GM21825 (cell line): Measurements from ENCODE around the gene FAM118B.

Source experiments
- ATAC-seq: cut with Tn5 transposase; IDR thresholded peaks from one replicate; pipeline ENCODE4 v1.9.1; 2021; ENCODE audit warnings: mild to moderate bottlenecking, moderate library complexity; ENCODE audit not compliant: unreplicated experiment

FAM118B gene

DNA sequence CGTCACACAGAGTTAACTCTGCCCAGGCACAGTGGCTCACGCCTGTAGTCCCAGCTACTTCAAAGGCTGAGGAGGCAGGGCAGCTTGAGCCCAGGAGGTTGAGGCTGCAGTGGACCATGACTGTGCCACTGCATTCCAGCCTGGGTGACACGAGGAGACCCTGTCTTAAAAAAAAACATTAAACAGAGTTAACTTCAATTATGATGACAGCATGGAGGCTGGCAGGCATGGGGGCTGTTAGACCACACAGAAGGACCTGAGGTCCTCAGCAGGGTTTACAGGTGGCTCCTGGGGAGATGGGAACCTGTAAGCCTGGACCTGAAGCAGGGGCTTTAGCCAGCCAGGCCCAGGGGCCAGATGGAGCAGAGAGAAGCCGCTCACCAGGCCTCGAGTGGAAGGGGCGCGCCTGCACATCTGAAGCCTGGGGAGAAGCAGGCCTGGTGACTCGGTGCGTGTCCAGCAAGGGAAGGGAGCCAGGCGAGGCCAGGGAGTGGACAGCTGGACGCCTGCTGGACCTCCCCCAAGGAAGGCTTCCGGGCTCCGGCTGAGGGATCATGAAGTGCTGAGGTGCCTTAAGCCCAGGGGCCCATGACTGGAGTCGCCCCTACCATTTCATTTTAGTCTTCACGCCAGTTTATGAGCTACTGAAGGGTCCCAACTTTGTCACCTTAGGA lies 25.4 kb upstream of the FAM118B start:
- ATAC-seq, result no peak

DNA sequence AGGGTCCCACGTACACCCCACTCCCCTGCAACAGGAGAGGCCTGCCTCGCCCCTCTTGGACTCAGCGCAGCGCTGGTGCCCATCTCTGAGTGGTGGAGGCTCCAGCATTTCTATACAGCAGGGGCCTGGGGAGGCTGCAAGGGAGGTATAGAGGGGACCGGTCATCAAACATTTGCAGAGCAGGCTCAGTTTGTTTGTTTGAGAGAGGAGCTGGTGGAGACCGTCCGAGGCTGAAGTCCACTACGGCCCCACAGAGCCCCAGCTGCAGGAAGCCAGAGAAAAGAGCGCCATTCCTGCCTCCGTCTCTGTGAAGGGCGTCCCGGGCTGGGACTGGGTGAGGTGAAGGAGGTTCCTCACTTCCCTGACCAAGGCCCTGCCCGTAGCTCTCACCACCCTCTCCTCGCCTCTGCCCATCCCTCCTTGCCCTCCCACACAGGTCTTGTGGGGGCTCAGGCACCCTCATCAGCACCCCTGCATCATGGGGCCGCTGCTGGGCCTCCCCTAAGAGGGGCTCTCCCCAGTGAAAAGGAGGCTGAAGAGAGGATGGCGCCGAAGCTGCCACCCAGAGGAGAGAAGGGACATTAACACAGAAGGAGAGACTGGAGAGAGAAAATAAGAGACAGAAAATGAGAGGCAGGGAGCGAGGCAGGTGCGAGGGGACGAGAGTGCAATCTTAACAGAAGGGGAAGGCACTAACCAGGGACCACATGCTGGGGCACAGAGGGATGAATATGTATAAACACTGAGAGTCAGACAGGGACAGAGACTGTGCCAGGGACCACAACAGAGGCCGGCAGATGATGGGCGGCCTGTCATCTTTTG lies 24.7 kb upstream of the FAM118B start:
- no peak for ATAC-seq

DNA sequence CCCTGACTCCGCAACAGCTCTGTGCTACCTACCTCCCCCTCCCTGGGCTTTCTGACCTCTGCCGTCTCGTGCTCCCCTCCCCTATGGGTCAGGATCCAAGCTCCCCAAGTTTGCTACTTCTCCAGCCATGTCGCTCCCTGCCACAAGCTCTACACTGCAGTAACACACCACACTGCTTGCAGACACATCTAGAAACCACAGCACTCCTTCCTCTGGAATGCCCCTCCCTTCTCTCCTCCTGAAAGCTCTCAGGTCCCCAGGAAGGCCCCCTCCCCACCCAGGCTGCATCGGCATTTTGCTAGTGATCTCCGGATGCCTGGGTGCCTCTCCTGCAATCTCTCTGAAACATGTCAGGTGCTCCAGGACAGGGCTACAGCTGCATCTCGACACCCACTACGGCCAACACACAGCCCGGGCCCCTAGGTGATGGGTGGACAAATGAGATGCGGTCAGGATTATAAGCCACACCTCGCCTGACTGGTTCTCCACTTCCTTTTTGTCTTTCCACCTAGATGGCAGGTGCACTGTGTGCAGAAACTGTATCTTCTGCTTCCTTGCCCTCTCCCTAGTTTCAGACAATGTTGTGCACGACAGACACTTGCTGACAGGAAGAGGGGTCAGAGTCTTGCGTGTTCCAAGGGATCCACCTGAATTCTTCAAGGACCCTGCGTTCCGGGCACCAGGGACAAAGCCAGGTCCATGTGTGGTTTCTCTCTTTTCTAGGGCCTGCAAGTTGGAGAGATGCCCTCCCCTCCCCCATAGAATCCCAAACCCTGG lies 23.1 kb upstream of the FAM118B start:
- ATAC-seq, result peak; percentile 85

DNA sequence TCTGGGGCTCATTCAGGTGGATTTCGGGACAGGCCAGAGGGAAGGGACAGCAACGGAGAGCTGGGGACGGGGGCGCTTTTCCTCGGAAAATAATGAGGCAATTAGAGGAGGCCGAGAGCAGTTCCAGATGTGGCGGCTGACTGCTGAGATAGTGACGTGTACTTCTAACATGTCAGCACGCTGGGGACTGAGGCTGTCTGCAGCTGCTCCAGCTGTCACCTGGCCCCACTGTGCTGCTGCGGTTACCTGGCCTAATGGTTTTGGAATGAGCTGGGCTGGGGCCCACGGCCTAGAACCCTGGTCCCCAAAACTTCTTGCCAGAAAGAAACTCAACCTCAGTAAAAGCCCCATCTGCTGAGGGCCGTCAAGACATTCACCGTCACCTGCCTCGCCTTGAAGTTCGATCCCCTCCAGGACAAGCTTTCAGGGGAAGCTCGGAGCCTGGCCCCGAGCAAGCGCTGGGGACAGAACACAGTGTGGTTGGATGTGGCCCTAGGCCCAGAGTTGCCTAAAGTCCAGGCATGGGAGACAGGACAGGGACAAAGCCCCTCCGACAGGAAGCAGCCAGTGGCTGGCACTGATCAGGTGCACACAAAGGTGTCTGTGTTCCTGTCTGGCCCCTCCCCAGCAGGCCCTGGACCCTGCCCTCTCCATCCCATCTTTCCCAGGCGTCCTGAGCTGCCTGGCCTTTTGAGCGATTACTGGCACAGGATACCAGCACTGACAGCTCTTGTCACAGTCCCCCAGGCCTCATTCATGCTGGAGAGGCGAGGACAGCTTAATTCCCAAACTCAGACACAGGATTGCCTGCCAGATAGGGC lies 22.3 kb upstream of the FAM118B start:
- peak; percentile 50 for ATAC-seq

DNA sequence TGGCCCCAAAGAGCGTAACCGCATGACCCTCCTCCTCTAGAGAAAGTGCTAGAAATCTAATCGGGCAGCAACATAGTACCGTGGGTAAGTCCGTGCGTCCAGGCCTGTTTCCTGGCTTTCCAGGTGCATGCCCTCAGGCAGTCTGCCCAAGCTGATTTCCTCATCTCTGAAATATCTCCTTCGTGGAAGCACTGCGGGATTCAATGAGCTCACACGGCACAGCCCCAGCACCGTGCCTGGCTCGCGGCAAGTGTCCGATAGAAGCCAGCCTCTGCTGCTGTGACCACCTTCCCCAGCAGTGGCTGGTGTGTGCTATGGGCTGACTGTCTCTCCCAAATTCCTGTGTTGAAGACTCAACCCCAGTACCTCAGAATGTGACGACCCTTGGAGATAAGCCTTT lies 20.8 kb upstream of the FAM118B start:
- ATAC-seq, result no peak

DNA sequence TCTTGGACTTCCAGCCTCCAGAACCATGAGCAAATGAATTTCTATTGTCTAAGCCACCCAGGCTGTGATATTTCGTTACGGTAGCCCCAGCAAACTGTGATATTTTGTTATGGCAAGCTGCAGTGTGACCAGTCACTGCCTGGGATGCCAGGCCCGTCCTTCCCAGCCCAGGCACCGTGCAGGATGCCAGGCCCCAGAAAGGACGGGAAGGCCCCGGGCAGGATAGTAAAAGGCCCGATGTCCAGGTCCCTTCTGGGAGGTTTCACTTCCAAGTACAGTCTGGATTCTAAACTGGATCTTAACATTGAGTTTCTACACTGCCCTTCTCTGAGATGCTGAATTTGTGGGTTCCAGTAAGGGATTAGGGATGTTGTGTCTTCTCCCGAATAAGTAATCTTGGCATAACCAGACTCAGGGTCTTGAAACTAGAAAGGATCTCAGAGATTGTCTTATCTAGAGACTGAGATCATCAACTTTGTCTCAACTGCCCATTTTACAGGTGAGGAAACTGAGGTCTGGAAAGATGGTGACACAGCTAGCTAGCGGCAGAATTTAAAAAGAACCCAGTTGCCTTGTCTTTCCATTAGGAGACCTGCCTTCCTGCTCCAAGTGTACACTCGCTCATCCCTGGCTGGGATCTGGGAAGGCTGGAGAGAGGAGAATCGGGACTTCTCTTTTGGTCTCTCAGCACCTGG lies 20.1 kb upstream of the FAM118B start:
- no peak for ATAC-seq

DNA sequence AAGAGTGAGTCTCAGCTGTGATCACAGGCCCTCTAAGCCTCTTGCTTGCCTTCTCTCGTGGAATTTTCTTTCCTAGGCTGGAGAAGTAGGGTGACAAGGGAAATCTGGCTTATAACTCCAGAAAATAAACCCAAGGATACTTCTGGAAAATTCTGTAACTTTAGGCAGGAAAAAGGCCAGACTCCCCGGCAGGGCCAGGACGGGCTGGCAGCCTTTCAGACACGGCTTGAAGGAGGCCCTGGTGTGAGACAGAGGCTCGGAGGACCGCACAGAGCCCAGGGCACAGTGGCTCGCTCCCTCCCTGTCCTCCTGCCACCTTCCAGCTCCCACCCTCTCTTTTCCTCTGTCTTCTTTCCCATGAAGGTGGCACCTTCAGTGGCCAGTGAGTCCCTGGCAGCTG lies 19.2 kb upstream of the FAM118B start:
- no peak for ATAC-seq

DNA sequence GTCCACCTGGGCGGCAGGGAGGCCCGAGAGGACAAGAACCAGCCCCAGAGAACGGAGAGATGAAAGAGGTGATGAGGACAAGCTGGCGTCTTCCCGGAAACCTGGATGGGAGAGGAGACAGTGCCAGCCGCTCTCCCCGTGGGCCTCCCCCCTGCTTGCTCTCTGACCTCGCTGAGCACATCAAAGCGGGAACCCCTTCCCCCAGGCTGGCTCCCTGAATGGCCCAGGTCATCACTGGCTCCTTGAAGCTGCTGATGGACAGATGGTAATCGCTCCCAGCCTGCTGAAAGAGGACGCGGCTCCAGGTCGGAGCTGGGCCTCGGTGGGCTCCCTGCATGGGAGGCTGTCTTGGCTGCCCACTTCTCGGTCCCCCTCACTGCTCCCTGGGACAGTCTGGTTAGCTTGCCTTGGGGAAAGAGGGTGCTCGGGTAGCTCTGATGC lies 18.5 kb upstream of the FAM118B start:
- no peak for ATAC-seq

DNA sequence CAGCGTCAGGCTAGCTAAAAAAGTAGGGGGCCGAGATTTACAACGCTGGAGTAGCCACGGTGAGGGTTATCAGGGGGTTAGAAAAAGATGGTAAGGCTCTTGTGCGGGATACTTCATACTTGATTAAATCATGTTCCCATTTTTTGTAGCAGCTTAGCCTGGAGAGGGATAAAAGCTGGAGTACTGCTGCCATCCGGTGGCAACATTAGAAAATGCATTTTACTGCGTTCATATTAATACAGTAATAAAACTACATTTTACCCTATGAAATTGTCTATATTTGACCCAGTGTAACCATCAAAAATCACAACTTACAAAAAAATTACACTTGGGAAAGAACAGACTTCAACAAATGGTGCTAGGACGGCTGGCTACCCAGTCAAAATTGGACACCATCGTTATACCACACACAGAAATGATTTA lies 17.4 kb upstream of the FAM118B start:
- no peak for ATAC-seq

DNA sequence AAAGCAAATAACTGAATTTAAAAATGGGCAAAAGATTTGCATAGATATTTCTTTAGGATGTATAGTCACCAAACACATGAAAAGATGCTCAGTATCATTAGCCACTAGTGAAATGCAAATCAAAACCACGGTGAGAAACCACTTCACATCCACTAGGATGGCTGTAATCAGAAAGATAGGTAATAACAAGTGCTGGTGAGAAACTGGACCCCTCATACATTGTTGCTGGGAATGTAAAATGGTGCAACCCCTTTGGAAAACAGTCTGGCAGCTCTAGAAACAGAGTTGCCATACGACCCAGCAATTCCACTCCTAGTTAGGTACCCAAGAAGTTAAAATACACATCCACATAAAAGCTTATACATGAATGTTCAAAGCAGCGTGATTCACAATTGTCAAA lies 16.5 kb upstream of the FAM118B start:
- ATAC-seq, result no peak

DNA sequence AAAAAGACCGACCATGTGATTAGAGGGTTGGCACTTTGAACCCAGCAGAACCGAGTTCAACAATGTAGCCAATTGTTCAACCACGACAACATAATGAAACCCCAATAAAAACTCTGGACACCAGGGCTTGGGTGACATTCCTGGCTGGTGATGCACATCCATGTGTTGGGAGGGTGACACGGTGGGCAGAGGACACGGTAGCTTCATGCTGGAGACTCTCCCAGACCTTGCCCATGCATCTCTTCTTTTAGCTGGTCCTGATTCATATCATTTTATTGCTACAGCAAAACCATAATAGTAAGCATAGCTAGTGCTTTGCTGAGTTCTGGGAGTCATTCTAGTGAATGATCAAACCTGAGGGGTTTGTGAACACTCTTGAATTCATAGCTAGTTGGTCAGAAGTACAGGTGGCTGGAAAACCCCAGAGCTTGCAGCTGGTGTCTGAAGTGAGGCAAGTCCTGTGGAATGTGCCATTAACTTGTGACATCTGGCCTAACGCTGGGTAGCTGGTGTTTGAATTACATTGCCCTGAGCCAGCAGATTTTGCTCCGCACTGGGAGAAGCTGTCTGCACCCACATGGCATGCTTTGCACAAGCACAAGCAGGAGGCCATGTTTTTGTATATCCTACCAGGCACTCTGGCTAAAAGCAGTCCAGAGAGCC lies 14.2 kb upstream of the FAM118B start:
- no peak for ATAC-seq

DNA sequence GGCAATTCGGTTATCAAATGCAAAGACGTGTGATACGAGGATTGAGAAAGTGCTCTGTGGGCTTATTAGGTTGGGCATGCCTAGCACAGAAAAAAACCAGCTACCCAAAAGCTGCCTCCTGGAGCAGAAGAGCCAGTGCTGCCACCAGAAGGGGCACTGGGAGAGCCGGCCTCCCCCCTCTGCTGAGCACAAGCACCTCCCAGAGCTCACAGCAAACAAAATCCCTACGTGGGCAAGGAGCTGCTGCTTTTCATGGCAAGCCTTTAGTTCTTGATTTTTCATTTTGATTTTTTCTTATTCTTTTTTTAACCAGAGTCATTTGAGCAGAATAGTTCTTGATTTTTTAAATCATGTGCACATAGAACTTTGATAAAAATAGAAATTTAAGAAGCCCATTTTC lies 12.9 kb upstream of the FAM118B start:
- ATAC-seq, result no peak

DNA sequence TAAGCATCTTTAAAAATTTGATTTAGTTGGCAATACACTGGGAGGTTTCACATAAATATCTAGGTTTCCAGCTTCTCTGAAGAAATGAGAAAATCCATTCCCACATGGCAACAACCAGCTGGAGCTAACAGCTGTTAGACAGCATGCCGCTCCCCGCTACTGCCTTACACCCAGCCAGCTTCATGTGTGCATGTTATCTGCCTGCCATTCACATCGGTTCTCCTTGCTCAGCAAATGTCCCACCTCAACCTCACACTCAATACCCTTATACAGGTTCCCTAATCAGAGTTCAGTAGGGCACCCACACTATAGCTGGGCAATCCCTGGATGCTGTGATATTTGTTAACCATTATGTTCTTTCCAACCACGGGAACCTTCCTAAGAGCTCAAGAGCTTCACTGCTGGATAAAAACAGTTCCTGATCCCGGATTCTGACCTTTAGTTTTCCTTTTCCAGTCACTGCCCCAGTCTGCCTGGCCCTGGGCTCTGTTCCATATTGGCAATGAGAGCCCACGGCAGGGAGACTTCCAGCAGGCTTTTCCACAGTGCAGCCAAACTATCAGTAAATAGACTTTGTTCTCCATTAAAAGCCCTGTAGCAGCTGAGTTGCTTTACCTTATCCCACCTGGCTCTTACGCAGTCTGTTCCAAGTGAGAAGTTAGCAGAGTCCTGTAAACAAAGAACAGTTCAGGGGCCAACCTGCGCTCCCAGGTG lies 8.8 kb upstream of the FAM118B start:
- no peak for ATAC-seq

DNA sequence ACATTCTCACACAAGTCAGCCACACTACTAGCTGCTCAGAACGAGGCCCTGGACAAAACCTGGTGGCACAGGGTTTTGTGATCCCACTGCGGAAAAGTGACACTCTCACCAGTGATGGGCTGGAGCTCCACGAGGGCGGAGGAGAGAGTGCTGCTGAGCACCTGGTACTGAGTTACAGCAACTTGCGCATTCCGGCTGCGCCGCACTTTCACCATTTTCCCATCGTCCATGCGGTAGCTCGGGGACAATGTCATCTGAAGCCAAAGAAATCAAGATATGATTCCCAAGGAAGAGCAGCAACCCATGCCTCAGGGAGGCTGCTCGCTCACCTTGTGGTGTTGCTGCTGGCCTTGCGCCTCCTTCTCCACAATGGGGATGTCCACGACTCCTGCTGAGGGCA lies 6.2 kb upstream of the FAM118B start:
- no peak for ATAC-seq

DNA sequence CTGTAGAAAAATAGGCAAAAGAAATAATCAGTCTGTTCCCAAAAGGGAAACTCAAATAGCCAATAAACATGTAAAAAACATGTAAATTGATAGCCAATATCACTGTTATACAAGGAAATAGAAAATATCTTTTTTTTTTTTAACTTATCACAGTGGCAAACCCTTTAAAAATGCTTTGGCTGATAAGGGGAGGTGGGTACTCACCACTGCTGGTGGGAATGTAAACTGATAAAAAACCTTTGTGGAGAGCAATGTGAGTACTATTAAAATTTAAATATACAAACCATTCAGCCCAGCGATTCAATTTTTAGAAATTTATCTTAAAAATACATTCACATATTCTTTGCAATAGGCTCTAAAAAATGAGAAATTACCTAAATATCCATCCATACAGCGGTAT lies 3.7 kb upstream of the FAM118B start:
- no peak for ATAC-seq

DNA sequence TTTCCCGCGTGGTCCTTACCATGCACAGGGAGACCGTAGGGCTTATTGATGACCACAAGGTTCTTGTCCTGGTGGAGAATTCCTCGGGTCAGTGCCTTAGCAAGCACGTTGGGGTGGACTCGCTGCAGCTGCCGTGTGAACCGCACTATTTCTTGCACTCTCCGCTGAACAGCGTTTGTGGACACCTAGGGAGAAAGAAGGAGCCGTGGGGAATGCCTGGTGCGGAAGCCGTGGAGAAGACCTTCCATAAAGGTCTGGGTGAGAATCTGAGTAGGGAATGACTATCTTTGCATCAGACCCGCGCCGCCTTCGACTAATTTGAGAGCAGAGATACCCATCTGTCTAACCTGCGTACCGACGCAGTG lies 729 bp upstream of the FAM118B start:
- no peak for ATAC-seq

DNA sequence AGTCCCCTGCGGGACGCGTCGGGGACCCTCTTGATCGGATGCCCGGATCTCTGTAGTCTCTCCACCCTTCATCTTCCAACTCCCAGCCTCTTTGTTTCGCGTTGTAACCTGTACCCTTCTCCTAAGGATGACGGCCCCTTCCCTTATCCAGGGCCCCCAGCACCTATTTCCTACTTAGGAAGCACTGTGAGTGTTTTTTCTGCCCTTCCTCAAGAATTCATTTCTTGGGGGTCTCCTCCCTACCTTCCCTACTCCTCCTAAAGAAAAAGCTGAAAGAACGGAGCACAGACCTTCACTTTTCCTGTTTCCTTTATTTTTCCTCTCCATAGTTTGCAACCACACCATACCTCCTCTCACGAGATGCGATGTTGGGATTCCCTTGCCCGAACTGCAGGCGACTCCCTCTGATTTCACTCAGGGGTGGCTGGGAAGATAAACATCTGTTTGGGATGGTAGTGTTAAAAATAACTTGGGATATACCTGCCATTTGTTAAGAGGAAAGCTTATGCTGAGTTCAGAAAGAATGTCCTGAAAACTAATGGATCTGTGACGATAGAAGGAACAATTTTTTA lies 593 bp downstream of the FAM118B start:
- ATAC-seq, result peak; percentile 1

DNA sequence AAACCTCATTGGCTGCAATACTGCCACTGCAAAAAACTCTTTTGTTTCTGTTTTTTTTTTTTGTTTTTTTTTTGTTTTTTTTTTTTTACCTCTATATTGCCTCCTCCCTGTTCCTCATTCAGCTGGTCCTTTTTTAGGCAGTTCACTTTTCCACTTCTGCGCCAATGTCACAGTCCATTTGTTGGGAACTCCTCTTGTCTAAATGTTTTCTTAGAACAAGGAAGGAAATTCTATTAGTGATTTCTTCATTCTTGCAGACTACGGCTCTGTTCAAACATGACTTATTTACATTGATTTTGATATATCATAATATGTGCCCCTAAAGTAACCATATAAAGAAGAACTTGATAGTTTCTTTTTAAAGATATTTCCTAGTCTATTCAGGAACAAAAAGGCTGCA lies 2.9 kb downstream of the FAM118B start:
- no peak for ATAC-seq

DNA sequence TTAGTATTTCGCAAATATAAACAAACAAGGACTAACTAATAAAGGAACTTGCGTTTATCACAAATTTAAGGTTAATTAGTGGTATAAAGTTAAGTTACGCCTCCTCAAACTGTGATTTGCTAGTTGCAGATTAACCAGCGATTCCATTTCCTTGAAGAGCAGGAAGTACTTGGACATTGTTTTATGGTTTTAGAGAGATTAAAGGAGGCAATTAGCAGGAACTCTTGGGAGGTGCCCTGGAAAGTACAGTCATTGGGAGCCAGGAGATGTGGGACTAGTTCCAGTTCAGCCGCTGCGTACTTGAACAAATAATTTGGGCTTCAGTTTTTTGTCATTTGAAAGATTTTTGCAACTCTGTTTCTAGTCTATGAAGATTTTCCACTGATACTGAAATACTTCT lies 3.3 kb downstream of the FAM118B start:
- no peak for ATAC-seq
